GM21619 (cell line): Measurements from ENCODE around the gene NPPC.

Experiments used
- ATAC-seq: cut with Tn5 transposase; IDR thresholded peaks from one replicate; pipeline ENCODE4 v1.9.1; 2021; ENCODE audit not compliant: unreplicated experiment

Gene NPPC

DNA sequence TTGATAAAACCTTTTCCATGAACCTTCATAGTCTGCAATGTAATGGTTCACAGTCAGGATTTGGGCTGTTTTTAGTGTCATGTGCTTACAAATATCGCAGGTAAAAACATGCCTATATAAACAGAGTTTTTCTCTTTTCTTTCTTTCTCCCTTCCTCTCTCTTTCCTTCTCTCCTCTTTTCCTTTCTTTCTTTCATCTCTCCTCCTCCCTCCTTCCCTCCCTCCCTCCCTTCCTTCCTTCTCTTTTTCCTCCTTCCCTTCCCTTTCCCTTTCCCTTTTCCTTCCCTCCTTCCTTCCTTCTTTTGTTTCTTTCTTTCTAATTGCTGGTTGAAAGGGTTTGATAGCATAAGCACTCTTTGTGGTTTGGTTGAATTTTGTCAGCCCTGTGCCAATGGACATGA is 9.6 kb upstream of the NPPC start:
- ATAC-seq: no peak

DNA sequence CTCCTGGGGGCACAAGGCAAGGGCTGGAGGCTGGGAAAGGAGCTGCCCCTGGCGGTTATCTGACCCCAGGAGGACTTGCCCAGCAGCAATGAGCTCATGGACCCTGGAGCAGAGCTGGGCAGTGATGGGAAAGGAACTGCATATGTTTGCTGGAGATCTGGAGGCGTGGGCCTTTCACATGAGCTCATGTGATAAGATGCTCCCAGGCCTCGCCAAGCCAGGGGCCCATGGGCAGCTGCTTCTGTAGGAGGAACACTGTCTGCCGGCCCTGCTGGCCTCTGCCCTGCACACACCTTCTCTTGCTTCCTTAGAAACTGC is 9.0 kb upstream of the NPPC start:
- no peak for ATAC-seq

DNA sequence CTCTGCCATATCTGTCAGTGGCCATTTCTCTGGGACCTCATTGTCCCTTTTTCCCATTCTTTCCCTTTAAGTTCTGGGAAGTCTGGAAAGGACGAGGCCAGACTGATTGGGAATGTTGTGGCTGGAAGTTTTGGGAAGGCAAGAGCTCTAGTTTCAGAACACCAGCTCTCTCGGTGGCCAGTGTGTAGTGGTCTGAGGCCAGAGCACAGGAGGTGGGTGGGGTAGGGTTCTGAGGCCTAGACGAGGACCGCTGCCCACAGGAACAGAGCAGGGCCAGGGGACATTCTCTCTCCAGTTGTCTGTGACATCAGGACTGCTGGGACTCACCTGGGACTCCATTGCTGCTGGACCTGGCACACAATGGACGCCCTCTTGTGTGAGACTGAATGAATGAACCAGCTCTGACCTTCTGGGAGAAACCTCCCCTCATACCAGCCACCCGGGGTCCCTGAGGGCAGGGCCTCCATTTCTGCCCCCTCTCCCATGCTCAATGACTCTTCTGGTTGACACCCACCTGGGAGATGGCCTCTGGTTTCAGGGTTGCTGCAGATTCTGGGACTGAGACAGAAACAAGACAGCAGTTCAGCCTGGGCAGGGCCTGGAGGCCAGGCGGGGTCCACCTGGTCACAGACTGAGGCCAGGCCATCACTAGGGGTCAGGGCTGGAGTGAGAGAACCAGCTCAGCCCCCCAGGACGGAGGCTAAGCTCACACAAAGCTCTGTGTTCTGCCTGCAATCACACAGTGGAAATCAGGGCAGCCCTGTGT is 8.4 kb upstream of the NPPC start:
- no peak for ATAC-seq

DNA sequence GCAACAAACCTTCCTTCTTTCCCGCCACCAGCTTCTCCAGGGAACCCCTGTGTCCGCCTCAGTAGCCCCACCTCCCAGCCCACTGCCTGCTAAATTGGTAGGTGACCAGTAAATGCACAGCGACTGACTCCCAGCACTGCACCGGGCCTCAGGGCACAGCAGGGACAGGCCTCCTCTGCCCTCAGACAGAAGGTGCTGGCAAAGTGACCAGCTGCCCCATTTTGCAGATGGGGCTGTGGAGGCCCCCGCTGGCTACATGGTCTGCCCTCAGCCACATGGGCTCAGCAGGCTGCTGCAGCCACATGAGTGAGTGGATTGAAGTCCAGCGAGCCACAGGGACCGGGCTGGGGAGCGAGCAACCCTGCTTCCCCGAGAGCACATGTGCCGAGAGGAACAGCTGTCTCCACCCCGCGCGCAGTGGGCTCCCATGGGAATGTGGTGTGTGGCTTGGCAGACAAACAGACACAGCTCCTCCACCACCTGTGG is 7.8 kb upstream of the NPPC start:
- no peak for ATAC-seq

DNA sequence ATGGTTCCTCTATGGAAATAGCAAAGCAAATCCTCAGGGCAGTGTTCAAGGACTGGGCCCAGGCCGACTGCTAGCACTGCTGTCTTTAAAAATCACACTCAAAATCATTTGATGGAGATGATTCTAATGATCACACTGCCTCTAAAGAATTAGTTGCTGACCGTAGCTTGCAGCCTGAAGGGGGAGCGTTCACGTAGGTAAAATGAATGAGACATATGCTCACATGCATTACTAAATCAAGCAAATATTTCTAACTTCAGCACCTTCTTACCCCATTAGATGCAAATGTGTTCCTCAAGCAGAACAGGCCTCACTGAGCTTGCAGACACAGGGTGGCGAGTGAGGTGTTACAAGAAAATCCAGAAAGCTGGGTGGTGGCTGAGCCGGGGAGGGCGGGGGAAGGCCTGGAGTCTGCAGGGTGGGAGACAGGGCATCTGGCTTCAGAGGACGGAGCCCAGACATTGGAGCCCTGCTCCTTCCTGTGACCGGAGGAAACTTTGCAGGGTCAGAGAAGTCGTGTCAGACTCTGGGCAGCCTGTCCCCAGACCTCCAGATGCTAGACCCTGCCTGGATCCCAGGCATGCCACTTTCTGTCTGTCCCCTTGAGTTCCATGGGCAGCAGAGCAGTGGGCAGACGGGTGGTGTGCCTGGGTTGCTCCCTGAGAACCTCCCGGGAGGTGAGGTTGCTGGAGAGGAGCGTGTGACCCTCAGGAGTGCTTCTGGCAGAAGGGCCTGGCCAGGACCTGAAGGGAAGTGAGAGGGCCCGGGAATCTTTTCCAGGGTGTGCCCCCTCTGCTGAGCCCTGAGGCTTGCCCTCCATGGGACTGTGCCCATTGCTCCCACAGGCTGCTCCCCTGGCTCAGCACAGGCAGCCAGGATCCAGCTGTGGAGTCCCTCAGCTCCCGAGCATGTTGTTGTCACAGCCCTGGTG is 7.1 kb upstream of the NPPC start:
- ATAC-seq: no peak

DNA sequence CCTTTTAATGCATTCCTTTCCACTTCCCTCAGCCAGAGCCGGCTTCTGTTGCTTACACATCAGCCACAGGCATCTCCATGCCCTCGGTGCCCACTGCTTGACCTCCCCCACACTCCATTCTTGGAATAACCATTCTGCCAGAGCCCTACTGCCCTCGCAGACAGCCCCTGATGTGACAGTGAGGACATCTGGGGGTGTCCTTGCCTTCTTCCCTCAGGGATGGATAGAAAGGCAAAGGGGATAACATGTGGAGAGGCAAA is 6.4 kb upstream of the NPPC start:
- ATAC-seq: no peak

DNA sequence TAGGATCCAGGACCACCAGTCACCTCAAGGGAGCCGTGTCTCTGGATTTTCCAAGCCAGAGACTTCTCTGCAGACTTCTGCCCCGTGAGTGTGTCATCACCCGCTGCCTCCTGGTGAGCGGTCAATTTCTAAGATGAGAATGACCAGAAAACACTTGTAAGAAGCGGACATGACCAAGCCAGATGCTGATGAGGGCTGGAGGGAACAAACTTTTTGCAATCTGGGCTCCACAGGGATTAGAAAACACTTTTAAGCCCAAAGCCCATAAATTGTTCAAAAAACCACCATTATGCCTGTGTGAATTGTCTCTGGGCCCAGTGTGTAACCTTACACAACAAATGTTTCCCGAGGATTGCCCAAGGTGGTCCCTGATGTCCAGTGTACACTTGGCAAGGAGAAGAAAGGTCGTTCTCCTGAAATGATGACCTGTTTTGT is 5.3 kb upstream of the NPPC start:
- ATAC-seq: no peak

DNA sequence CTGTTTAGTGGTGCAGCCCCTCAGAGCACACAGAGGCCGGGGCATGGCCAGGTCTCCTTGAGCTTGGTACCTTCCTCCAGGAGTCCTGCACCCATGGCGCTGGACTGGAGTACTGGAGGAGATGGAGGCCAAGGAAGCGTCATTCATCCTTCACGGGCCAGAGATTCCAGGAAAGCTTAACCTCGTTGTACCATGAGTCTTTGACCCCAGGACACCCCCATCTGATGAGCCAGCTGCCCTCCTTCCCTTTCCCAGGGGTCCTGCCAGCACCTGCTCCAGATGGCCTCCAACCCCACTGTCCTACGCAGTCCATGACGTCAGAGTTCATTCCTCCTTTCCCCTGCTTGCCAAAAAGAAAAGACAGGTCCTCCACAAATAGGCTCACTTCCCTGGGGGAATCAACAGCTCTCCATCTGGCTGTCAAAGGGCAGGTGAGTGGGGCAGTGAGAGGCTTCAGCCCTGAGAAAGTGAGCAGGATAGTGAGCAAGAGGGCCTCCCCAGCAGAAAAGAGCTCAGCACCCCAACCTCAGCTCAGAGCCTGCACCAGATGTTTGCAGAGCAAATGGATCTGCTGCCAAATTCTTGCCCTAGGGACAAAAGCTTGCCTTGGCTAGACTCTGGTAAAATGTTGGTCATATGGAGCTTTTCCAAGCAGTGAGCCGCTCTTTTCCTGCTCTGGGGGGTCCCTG is 4.5 kb upstream of the NPPC start:
- no peak for ATAC-seq

DNA sequence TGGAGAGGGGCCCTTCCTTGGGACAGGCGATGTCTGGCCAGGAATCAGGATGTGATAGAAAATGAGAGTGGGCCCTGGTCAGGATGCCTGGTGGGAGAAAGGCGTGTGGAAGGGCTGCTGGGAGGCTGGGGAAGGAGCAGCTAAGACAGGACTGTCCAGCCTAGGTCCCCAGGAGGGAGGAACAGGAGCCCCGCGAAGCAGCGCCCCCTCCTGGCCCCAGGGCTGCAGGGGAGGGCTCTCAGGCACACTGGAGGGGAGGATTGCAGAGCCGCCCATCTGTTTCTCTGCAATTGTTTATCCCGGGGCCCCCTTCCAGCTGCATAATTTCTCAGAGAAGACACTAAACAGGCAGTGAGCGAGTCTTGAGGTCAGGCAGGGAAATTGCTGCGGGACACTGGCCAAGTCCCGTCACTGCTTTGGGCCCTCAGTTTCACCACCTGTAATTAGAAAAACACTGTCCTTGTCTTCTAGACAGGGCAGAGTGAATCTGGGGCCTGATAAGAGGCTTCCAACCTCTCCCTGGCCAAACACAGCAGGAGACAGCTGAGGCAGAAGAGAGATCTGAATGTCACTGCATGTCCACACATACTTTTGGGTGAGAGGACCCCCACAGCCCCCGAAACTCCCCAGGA is 3.9 kb upstream of the NPPC start:
- ATAC-seq: no peak

DNA sequence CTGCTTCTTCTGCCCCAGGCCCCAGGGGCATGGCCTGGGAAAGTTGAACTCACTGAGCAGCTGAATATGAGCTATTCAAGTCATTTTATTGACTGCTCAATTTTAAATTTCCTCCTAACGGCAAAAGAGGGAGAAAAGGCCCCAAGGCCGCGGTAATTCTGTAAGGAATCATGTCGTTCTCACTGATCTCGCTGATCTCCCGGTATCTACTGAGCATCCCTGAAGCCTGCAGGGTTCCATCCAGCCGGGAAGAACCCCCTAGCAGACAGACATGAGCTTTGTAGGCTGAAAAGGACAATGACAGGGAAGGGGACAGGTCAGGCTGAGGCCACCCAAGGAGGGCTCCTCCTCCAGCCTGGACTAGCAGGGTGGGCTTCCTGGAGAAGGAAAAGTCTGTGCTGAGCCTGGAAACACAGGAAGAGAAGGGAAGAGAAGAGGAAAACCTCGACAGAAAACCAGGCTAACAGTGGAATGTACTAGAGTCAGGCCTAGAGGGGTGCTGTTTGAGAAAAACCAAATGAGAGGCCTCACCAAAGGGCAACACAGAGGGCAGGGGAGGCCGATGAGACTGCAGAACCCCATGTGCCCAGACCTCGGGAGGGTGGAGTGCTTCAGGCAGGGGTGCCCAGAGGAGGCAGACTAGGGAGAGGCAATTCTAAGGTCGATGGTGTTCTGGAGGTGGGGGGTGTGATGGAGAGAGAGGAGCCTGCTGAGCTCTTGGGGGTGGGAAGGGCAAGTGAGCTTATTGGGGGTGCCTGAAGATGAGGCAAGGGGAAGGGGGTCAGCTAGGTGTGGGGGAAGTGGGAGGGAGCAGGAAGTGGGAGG is 2.9 kb upstream of the NPPC start:
- no peak for ATAC-seq

DNA sequence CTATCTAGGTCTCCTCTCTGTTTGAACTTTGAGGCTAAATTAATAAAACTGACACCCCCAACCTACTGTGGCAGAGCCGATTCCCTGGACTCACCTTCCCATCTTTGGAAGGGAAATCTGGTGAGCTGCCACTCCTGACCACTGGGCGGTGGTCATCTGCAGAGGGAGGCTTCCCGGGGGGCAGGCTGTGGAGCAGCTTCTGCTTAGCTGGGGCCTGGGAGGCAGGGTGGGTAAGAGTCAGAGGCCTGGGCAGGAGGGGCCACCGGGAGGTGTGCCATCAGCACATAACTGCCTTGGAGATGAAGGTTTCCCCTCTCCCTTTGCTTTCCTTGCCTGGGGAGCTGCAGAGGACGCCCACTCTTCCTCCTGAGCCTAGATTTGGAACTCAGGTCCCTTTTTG is 2.3 kb upstream of the NPPC start:
- ATAC-seq: no peak

DNA sequence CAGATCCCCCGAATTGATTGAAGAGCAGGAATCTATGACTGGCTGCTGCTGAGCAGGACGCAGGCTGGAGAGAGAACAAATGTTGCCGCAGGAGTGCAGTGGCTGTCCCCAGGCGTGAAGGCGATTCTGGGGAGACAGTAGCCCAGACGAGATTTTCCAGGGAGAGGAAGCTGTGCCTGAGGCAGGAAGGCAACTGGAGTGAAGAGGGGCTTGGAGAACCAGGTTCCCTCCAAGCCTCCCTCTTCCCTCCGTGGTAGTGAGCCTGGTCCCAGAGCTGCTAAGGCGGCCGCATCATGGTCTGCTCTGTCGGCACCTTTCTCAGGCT is 1.3 kb upstream of the NPPC start:
- no peak for ATAC-seq

DNA sequence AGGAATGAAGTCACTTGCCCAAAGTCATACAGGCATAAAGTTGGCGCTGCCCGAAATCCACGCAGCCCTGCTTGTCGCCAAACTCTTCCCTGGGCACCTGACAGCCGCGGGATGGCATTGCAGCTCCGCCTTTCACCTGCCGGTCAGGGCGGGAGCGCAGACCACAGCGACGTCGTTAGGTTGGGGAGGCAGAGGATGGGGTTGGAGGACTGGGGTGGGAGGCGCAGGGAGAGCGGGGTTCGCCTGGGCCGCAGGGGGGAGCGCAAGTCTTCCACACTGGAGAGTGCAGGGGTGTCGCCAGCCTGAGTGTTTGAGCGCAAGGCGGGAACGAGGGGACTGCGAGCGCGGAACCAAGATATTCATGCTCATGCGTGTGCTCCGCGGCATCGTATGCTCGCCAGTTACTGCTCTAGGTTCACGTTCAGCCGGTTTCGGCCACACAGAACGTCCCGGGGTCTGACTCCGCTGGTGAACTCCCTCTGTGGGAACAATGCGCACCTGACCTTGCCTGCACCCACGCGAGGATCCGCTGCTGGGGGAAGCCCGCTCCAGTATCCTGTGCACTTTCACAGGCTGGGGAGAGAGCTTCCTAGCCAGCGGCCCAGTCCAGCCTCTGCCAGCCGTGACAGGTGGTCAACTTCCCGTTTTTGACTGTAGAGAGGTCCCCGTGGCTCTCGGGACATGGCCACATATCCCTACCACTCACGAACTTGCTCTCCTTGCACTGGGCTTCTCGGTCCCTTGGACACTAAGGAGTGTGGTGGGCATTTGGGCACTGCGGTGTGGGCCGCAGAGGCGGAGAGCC is 767 bp upstream of the NPPC start:
- peak; percentile 7 for ATAC-seq

DNA sequence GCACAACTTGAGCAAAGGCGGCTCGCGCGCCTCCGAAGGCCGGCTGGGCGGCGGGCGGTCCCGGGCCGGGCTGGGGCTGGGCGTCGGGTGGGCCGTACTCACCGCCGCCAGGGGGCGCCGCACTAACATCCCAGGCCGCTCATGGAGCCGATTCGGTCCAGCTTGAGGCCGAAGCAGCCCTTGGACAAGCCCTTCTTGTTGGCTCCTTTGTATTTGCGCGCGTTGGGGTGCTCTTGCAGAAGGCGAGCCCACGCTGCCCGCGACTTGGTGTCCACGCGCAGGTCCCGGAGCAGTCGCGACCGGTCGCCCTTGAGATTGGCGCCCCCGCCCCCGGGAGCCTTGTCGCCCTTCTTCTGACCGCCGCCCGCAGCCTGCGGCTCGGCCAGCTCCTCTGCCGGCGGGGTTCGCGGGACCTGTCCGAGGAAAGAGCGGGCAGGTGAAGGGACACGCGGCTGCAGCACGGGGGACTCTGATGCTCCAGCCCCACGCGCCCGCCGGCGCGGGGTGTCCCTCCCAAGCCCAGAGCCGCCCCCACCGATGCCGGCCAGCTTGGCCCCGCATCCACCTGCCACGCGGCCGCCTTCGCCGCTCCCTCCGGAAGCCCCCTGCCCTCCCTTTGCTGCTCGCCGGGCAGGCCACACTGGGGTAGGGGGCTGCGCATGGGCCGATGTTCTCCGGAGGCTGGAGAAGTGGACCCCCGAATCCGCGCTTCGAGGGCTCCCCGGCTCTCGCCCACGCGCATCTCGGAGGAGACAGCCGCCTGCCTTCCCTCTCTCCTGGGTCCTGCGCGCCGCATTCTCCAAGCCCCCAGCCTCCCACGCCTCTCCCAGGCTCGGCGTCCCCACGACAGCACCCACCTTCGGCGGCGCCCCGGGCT is 655 bp downstream of the NPPC start:
- ATAC-seq: peak; percentile 61

DNA sequence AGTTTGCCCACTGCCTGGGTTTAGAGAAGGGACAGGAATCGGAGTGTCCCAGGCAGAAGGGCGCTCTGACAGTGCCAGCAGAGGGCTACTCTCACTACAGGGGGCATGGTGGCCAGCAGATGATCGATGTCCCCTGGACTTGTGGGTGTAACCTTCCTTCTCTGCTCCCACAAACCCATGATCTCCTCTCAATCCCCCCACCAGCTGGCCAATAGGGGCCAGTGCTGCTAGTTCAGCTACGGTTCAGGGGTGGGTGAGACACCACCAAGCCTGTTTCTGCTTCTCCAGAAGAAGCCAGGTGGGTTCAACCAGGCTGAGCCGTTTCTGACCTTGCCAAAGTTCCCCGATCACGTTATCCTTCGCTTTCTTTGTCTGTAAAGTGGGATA is 1.3 kb downstream of the NPPC start:
- ATAC-seq: no peak

DNA sequence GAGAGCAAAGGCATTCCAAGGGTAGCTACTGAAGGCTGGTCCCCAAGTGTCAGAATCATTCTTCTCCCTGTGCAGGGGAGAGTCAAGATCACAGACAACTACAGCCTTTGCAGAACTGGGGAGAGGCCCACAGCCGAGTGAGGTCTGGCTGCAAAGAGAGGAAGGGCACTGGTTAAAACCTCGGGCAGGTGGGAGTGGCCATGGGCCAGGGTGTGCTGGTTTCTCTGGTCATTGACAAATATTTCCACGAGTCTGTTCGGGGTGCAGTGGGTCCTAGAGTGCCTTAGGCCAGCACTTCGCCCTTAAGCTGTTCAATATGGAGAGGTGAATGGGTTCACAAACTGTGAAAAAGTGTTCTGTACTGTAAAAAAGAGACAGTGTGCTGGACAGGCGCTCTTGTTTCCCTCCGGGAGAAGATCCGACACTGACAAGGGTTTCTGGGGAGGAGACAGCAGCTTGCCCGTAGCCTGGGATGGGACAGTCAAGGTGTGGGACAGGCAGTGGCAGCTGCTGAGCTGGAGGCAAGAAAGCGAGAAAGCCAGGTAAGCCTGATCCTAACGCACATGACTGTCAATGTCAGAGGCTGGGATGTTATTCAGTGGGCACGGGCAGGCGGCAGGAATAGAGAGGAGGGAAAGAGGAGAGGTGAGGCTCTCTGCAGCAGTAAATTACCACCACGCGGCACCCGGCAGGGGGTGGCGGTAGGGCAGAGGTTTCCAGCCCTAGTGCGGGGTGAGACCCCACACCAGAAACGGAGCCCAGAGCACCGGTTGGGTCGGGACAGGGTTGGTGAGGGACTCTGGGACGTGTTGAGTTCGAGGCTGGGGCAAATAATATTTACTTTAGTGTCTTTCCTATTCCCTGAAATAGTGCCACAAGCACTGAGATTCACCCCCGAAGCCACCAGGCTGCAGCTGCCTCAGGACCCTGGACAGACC is 2.0 kb downstream of the NPPC start:
- no peak for ATAC-seq

DNA sequence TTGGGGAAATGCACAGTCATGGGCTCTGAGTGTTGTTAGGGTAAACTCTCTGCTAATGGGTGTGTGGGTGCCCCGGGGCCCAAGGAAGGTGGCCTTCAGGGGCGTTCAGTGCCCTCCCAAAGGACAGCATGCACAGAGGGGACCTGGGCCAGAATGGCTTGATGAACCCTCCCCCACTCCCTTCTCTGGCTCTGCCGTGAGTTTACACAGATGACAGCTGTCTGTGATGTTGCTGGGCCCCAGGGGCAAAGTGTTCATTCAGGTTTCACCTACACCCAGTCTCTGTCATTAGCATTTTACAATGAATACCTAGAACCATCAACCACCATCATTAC is 3.2 kb downstream of the NPPC start:
- no peak for ATAC-seq
